ENCODE measurements around the gene TSPAN18. TPM values are rescaled to one million over a fixed set of nuclear protein-coding genes. Genes with fewer than 3 reads are reported as not detected.

The TSPAN18 gene
- total and polyA plus RNA-seq, 2 of the 4 experiments (the other 2 are of a cell fraction): 0.36 to 1.1 TPM

GRCh38 chr11:44842220-44842619 is 115.5 kb downstream of the TSPAN18 start (continued):
- no peak for TF ChIP-seq ELK1 (IDR thresholded peaks at IDR 0.05; ENCODE audit: borderline replicate concordance, low read depth, low read length)

- Histone ChIP-seq H3K9ac (ENCODE audit: low read depth, low read length) (no peak overlapping the region), H2BK15ac (ENCODE audit: low read depth, low read length) (no peak overlapping the region), H4K20me1 (ENCODE audit: insufficient read depth, low read length) (no peaks in the 10 kb centered on the region), H2AK5ac (ENCODE audit: low read depth, low read length) (no peak overlapping the region; the same call in 1 of the 2 replicates), H3K27ac (ENCODE audit: insufficient read depth, low read length) (no peak overlapping the region), H3K9me1 (ENCODE audit: insufficient read depth, low read length) (peaks cover 2% of the 10 kb centered on the region), H3K9me3 (ENCODE audit: control insufficient read depth, insufficient read depth, low read length) (0 out of 2 replicates have a peak, but pooled peaks cover 3% of the 10 kb centered on the region), H2BK5ac (ENCODE audit: low read depth, low read length, poor library complexity, severe bottlenecking) (no peak overlapping the region), H2BK120ac (ENCODE audit: low read depth, low read length) (no peak overlapping the region), H4K91ac (ENCODE audit: insufficient read depth, low read depth, low read length) (no peak overlapping the region), H3K14ac (replicated peaks; ENCODE audit: low read depth, low read length) (no peak overlapping the region), H3K23ac (ENCODE audit: low read depth, low read length) (no peak overlapping the region), H3K4ac (ENCODE audit: low read depth, low read length) (no peak overlapping the region), H3K56ac (ENCODE audit: extremely low read depth, insufficient read depth, low read length) (no peak overlapping the region), H4K5ac (ENCODE audit: low read depth, low read length) (no peak overlapping the region), H3K4me2 (ENCODE audit: low read depth, low read length) (no peak overlapping the region), H3K4me1 (ENCODE audit: control insufficient read depth, insufficient read depth, low read length) (peaks cover 4% of the 10 kb centered on the region), H3K27me3 (ENCODE audit: control insufficient read depth, insufficient read depth, low read length) (peaks cover 11% of the 10 kb centered on the region), H3K4me3 (ENCODE audit: insufficient read depth, low read depth, low read length) (no peak overlapping the region), H2AFZ (replicated peaks; ENCODE audit: low read length, poor library complexity) (no peak overlapping the region), H2BK20ac (ENCODE audit: low read depth, low read length) (no peak overlapping the region), H3K36me3 (ENCODE audit: control insufficient read depth, insufficient read depth, low read length) (no peaks in the 10 kb centered on the region), H3K79me1 (ENCODE audit: low read depth in 1 of 2, low read length in 2 of 2) (no peaks in the 10 kb centered on the region), H2AK9ac (replicated peaks; ENCODE audit: low read depth, low read length, poor library complexity) (no peak overlapping the region), H3K18ac (ENCODE audit: low read depth, low read length) (no peak overlapping the region), H4K8ac (ENCODE audit: low read depth in 2 of 2, low read length in 2 of 2) (no peak overlapping the region)
- dilution Hi-C loops (cut with HindIII; ENCODE audit: low sequenced_read_pairs, unreplicated experiment) (no loop called here), in situ Hi-C loops (cut with MboI; ENCODE audit: low sequenced_read_pairs) (no loop called here), intact Hi-C loops (cut with micrococcal nuclease) (no loop called here)
- BruUV-seq (replicated peaks): no TSS peak
- CTCF ChIA-PET: no interaction called here
- no peak for DNase-seq
- TF ChIP-seq USF2 (IDR thresholded peaks at IDR 0.05; ENCODE audit: low read depth, low read length): no peak
- TF ChIP-seq RCOR1 (IDR thresholded peaks at IDR 0.05; ENCODE audit: insufficient replicate concordance, low read length): no peak
- no peak for TF ChIP-seq MAFK (IDR thresholded peaks at IDR 0.05; ENCODE audit: low read depth, low read length)
- TF ChIP-seq POLR2A (IDR thresholded peaks at IDR 0.05; ENCODE audit: low read depth, low read length): no peak
- TF ChIP-seq SMC3 (IDR thresholded peaks at IDR 0.05; ENCODE audit: low read depth, low read length): no peak
- TF ChIP-seq RAD21 (IDR thresholded peaks at IDR 0.05; ENCODE audit: low read length): no peak
- TF ChIP-seq FOS (IDR thresholded peaks at IDR 0.05; ENCODE audit: low read depth, low read length): no peak
- no peak for TF ChIP-seq MAZ (IDR thresholded peaks at IDR 0.05; ENCODE audit: borderline replicate concordance, low read depth, low read length)
- no peak for TF ChIP-seq MXI1 (IDR thresholded peaks at IDR 0.05; ENCODE audit: borderline replicate concordance, low read depth, low read length)
- no peak for TF ChIP-seq NFE2L2 (IDR thresholded peaks at IDR 0.05; ENCODE audit: low read depth, low read length)
- no peak for TF ChIP-seq CTCF (conservative IDR thresholded peaks at IDR 0.05; ENCODE audit: low read depth, low read length)
- WGBS, 2 experiments (ENCODE audit: extremely low coverage in 2 of 2, insufficient read length in 1 of 2): 100% methylated on average over 2 of the region's 7 CpGs; no CpG with 5 or more reads in 1 of the 2 experiments
- ATAC-seq (ENCODE audit: low read depth): no peak
- POLR2A ChIA-PET (ENCODE audit: unreplicated experiment): no interaction called here
These were observed 120.1 kb downstream of the TSPAN18 start for GRCh38 chr11:44846852-44847251.

All from IMR-90 (cell line).